GM12864 (cell line): ENCODE results near the gene TTC19.

Experiments used
- DNase-seq: peaks from one replicate; pipeline ENCODE4 v3.0.0-alpha.2; 2011; ENCODE audit warnings: low read depth
- H3K4me3 ChIP-seq: 2 replicates; pipeline ENCODE4 v1.5.1; 2011; ENCODE audit warnings: mild to moderate bottlenecking, low read depth, low read length, control low read depth
- CTCF ChIP-seq: IDR thresholded peaks from 2 replicates; pipeline ENCODE4 v1.5.1; 2011; ENCODE audit warnings: low read depth, mild to moderate bottlenecking, moderate library complexity, low read length, control low read depth, inconsistent platforms; ENCODE audit errors: missing control alignments

The TTC19 gene

GRCh38 chr17:16033729-16034349 is 34.2 kb downstream of the TTC19 start:
- TF ChIP-seq CTCF: no peak

GRCh38 chr17:16036261-16036660 is 36.6 kb downstream of the TTC19 start:
- no peak for TF ChIP-seq CTCF
- H3K4me3 ChIP-seq: no peak overlapping the region
- DNase-seq: no peak

More at GRCh38 chr17:16033729-16034349, 34.2 kb downstream of the TTC19 start:
- DNase-seq: no peak
- H3K4me3 ChIP-seq: no peak overlapping the region

GRCh38 chr17:16037636-16038035 is 38.0 kb downstream of the TTC19 start:
- no peak overlapping the region for H3K4me3 ChIP-seq
- no peak for DNase-seq
- no peak for TF ChIP-seq CTCF

- TF ChIP-seq CTCF: no peak
- no peak overlapping the region for H3K4me3 ChIP-seq
- no peak for DNase-seq
Observed at GRCh38 chr17:16040710-16041251, 41.2 kb downstream of the TTC19 start.

GRCh38 chr17:16044487-16044886 is 44.9 kb downstream of the TTC19 start:
- TF ChIP-seq CTCF: no peak
- DNase-seq: no peak
- no peak overlapping the region for H3K4me3 ChIP-seq

GRCh38 chr17:16046966-16047365 is 47.3 kb downstream of the TTC19 start:
- no peak for TF ChIP-seq CTCF
- DNase-seq: no peak
- no peak overlapping the region for H3K4me3 ChIP-seq

- no peak for DNase-seq
- H3K4me3 ChIP-seq: no peak overlapping the region
- TF ChIP-seq CTCF: no peak
Observed at GRCh38 chr17:16048811-16049449, 49.3 kb downstream of the TTC19 start.
